NCI-H82 treated with DMSO at 0.1 percent for 48 hours (cell line): Measurements from ENCODE around the gene SPRYD7.
A peak's percentile ranks its signal among the peaks of the same experiment; 100 is the strongest.
"Not testable (repeated sequence)": the region's sequence is repeated elsewhere in the genome, so short reads cannot be mapped to it uniquely, and the experiment has no call there.

ENCODE experiments used
- DNase-seq: peaks from one replicate; lab custom pipeline; 2025; ENCODE audit not compliant: unreplicated experiment; lab: John Stamatoyannopoulos, UW

The SPRYD7 gene, protein sequence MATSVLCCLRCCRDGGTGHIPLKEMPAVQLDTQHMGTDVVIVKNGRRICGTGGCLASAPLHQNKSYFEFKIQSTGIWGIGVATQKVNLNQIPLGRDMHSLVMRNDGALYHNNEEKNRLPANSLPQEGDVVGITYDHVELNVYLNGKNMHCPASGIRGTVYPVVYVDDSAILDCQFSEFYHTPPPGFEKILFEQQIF

DNA sequence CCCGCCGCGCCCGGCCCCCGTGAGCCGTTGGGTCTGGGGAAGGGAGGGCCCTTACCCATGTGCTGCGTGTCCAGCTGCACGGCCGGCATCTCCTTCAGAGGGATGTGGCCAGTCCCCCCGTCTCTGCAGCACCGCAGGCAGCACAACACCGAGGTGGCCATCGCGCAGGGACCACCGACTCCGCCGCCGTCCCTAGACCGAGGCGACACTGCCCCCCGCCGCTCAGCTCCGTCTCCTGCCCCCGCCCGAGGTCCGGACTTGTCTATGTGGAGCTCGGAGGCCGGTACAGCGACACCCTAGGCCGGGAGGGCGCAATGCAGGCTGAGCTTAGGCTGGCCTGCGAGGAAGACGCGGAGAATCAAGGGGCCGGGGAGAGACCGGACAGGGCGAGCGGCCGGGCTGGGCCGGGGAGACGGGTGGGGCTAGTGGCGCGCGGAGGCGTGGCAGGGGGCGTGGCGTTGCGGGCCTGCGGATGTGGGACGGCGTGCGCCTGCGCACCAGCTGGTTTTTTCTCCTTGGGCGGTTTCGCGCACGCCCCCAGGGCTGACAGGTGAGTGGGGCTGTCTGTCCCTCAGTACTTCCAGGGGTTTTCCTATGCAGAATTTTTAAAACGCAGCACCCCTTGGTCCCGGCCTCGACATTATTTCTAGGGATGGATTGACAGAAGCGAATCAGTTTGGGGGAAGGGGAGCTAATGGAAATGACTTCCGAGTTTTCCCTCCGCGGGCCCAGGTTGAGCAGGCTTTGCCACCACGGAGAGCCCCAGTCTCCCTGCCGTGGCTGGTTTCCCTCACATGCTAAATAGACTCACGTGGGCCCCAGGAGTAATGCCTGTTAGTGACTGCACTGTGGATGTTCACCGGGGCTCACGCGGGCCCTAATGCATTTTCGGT, at the start of gene SPRYD7:
Gene SPRYD7, minus strand, starts transcription at position 266 of the 893 bp plus-strand sequence. Its CDS starts 105 bp downstream, at position 161.
- DNase-seq, result peak; percentile 97

DNA sequence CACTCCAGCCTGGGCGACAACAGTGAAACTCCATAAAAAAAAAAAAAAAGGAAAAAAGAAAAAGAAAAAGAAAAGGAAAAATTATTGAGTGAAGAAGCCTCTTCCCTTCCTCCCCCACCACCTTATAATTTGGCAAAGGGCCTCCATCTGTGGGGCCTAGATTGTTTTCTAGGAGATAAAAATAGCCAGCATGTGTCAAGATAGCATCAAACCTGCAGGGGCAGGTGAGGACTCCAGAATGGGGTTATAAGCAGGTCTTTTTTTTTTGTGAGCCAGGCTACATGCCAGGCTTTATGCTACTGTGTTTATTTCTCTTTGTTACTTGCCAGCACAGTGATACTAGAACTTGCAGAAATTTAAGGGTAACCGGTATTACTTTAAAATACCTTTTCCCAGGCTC, 49.0 kb upstream of the SPRYD7 start:
- DNase-seq, result no peak

GRCh38 chr13:49980266-49980665, 44.1 kb upstream of the SPRYD7 start:
- DNase-seq, result peak; percentile 15

DNA sequence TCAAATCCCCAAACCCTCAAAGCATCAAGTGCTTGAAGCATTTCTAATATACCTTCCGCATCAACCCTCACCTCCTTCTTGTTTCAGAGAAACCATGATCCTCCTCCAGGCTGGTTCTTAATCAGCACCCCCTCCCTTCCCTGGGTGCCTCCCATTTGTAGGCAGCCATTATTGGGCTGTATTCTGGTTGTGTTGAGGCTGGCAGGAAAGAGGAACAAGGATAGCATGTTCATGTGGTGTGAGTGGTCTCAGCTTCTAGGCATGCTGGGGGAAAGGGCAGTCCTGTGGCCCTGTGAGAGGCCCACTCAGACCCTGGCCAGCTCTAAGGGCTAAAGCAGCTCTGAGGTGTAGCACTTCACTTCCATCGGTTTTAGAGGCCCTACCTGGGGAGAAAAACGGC, 41.9 kb upstream of the SPRYD7 start:
- no peak for DNase-seq

DNA sequence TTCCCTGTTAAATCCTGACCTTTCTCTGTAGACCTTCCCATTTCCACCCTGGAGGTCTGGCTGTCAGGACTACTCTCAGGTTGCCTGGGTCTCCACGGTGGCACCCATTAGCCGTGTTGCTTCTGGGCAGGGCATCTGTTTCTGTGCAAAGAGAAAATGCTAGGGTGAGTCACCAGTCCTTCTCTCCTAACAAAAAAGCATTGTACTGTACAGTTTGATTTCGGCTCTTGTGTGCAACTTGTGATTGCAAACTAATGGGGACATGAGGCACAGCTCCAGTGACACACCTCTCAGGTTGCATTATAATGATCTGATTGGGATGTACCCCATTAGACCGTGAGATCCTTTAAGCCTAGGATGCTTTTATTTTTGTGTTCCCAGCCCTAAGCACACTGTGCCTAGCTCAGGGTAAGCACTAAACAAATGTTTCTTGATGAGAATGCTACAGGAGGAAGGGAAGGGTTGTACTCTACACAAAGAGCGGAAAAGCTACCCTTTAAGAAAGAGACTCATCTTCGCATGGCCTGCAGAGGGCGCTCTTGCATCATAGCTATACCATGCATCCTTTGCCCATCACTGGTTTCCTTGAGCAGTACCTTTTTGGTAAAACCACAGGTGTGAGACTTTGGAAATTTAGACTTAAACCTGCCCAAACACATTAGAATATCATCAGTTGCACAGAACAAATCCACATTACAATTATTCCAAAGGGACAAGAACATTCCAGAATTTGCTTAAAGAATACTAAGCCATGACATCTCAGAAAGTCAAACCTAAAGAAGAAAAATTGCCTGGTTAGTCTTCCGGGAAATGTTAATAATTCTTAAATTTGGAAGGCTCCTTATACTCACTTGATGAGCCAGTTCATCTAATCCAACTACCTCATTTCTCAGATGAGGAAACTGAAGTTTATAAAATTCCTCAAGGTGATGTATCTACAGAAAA, 40.4 kb upstream of the SPRYD7 start:
- DNase-seq, result peak; percentile 52

DNA sequence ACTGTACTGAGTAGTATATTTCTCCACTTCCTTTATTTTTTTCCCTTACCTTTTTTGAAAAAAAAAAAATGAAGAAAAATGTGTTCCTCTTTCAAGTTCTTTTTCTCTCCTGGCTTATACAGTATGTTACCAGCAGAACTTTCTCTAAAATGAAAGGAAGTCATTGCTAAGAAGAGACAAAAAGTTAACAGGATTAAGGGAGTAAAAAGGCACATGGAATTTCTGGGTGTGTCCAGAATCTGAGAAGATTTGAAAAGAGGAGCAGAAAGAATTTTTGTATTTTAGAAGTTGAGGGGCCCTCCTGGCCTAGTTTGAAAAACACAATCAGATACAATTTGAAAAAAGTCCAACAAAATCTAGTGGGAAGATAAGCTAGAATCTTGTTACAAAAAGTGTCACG, 39.7 kb upstream of the SPRYD7 start:
- DNase-seq, result no peak

- no peak for DNase-seq
Observed at GRCh38 chr13:49972709-49973108, 36.6 kb upstream of the SPRYD7 start.

DNA sequence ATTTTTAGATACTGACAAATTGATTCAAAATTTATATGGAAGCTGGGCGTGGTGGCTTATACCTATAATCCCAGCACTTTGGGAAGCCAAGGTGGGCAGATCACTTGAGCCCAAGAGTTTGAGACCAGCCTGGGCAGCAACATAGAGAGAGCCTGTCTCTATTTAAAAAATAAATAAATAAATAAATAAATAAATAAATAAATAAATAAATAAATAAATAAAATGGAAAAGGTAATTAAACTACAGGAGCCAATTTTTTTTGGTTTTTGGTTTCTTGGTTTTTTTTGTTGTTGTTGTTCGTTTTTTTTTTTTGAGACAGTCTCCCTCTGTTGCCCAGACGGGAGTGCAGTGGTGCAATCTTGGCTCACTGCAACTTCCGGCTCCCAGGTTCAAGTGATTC, 31.3 kb upstream of the SPRYD7 start:
- DNase-seq, result no peak

GRCh38 chr13:49958321-49958720, 22.2 kb upstream of the SPRYD7 start:
- no peak for DNase-seq

DNA sequence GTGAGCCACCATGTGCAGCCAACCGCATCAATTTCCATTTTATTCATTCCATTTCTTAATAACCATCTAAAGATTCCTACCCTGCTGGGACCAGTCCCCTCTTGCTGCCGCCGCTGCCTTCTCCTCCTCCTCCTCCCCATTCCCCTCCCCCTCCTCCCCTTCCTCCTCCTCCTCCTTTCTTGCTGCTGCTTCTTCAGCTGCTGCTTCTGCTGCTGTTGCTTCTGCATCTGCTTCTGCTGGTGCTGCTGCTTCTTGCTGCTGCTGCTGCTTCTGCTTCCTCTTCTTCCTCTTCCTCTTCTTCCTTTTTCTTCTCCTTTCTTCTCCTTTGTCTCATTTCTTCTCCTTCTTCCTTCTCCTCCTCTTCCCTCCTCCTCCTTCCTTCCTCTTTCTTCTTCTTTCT, 20.0 kb upstream of the SPRYD7 start:
- DNase-seq, result no peak

GRCh38 chr13:49954674-49955455, 18.7 kb upstream of the SPRYD7 start:
- DNase-seq, result no peak

GRCh38 chr13:49953560-49953959, 17.4 kb upstream of the SPRYD7 start:
- DNase-seq, result no peak

GRCh38 chr13:49951754-49952535, 15.8 kb upstream of the SPRYD7 start:
- DNase-seq, result no peak

- DNase-seq, result not testable (repeated sequence)
Observed at GRCh38 chr13:49948777-49949270, 12.7 kb upstream of the SPRYD7 start.

- DNase-seq, result no peak
Observed at GRCh38 chr13:49939321-49939720, 3.2 kb upstream of the SPRYD7 start.

- no peak for DNase-seq
Observed at GRCh38 chr13:49938921-49939320, 2.8 kb upstream of the SPRYD7 start.

DNA sequence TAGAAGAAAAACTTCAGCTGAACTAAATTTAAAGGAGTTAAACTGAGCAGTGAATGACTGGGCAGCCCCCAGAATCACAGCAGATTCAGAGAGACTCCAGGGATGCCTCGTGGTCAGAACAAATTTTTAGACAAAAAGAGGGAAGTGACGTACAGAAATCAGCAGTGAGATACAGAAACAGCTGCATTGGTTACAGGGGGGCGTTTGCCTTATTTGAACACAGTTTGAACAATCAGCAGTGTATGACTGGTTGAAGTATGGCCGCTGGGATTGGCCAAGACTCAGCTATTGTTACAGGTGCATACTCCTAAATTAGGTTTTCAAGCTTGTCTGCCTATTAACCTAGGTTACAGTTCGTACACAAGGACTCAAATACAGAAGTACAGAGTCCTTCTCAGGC, 2.2 kb upstream of the SPRYD7 start:
- no peak for DNase-seq

DNA sequence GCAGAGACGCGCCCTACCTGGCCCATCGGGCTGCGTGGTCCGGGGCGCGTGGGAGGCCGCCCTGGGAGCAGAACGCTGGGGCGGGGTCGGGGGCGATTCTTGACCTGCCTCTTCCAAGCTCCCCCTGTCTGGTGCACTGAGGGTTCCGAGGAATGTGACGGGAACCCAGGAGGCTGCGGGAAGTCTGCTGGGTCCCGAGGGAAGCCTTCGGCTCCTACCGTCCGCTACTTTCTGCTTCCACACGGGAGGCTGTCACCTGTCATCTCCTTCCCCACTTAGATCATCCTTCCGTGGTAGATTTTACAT, 781 bp upstream of the SPRYD7 start:
- no peak for DNase-seq

DNA sequence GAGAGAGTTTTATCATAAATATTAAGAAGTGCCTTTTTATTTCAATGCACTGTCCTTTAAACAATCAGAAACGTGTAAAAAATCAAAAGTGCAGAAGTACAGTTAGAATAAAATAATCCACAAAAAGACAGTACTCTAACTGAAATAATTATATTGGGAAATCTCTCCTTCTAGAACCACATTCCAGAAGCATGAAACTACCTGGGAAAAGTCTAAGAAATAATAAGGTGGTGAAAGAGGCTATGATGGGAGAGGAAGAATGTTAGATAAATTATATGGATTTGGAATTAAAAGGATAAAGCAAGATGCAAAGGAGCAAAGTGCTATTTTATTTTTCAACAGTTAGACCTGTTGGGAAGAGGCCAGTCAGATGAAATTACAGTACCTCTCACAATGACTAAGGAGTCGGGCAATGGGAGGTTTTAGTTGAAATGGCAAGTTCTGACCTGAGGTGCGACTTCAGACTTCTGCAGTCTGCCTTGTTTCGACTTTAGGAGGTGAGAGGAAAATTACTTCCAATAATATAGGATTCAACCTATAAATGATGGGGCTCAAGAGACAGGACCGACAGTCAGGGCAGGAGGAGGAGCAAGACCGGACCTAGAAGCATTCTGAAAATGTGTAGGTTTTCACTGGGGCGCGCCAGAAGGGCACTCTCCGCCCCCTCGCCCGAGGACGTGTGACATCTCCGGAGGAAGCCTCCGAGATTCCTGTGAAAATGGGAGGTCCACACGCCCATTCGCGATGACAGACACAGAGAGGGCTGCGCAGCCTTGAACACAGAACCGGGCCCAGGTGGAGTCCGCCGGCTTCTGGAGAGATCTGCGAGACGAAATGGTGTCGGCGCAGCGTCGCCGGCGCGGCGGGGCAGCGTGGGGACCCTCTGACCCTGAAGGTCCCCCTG, 717 bp downstream of the SPRYD7 start:
- DNase-seq, result no peak
